Astrocyte (in vitro differentiated cells and primary cell): ENCODE results near the gene UNC5B. TPM values are rescaled to one million over a fixed set of nuclear protein-coding genes. Genes with fewer than 3 reads are reported as not detected.

ENCODE experiments used
- DNase-seq: peaks from one replicate; pipeline ENCODE4 v3.0.0-alpha.2; 2010; ENCODE audit warnings: low read depth
- FAIRE-seq: peaks from 2 replicates; lab custom pipeline; 2011; peaks lifted over from hg19 to GRCh38; lab: Jason Lieb, UNC
- H2AFZ ChIP-seq: 2 replicates; pipeline ENCODE4 v1.6.0; 2012; ENCODE audit warnings: low read depth, low read length, inconsistent platforms
- H3K27ac ChIP-seq: 2 replicates; pipeline ENCODE4 v1.5.1; 2011; ENCODE audit warnings: low read depth, low read length, inconsistent platforms
- H3K27me3 ChIP-seq: 2 replicates; pipeline ENCODE4 v1.6.0; 2011; ENCODE audit warnings: low read length, inconsistent platforms; ENCODE audit not compliant: insufficient read depth
- H3K36me3 ChIP-seq: 2 replicates; pipeline ENCODE4 v1.5.1; 2011; ENCODE audit warnings: low read length, inconsistent platforms; ENCODE audit not compliant: insufficient read depth
- H3K4me1 ChIP-seq: 2 replicates; pipeline ENCODE4 v1.5.1; 2011; ENCODE audit warnings: low read length, inconsistent platforms; ENCODE audit not compliant: insufficient read depth
- H3K4me2 ChIP-seq: 2 replicates; pipeline ENCODE4 v1.6.0; 2012; ENCODE audit warnings: low read length, inconsistent platforms
- H3K4me3 ChIP-seq: 2 replicates; pipeline ENCODE4 v1.5.1; 2011; ENCODE audit warnings: low read depth, mild to moderate bottlenecking, low read length, inconsistent platforms; ENCODE audit not compliant: insufficient read depth
- H3K79me2 ChIP-seq: 2 replicates; pipeline ENCODE4 v1.6.0; 2012; ENCODE audit warnings: mild to moderate bottlenecking, low read length, inconsistent platforms; ENCODE audit not compliant: insufficient read depth
- H3K9ac ChIP-seq: 2 replicates; pipeline ENCODE4 v1.6.0; 2012; ENCODE audit warnings: mild to moderate bottlenecking, low read length, inconsistent platforms
- H3K9me3 ChIP-seq: 2 replicates; pipeline ENCODE4 v1.5.1; 2012; ENCODE audit warnings: low read depth, mild to moderate bottlenecking, low read length, inconsistent platforms; ENCODE audit not compliant: insufficient read depth
- H4K20me1 ChIP-seq: 2 replicates; pipeline ENCODE4 v1.6.0; 2012; ENCODE audit warnings: low read length, inconsistent platforms; ENCODE audit not compliant: insufficient read depth
- H3K27ac Mint-ChIP-seq: one replicate; pipeline ENCODE4 v1.8.0; 2021; ENCODE audit warnings: mild to moderate bottlenecking, mixed read lengths; ENCODE audit not compliant: unreplicated experiment
- H3K27me3 Mint-ChIP-seq: one replicate; pipeline ENCODE4 v1.8.0; 2021; ENCODE audit warnings: low read depth, mixed read lengths; ENCODE audit not compliant: unreplicated experiment
- H3K36me3 Mint-ChIP-seq: one replicate; pipeline ENCODE4 v1.8.0; 2021; ENCODE audit warnings: low read depth, mixed read lengths; ENCODE audit not compliant: unreplicated experiment
- H3K4me1 Mint-ChIP-seq: one replicate; pipeline ENCODE4 v1.8.0; 2021; ENCODE audit warnings: low read depth, mixed read lengths; ENCODE audit not compliant: unreplicated experiment
- H3K4me3 Mint-ChIP-seq: one replicate; pipeline ENCODE4 v1.8.0; 2021; ENCODE audit warnings: mild to moderate bottlenecking, moderate library complexity, mixed read lengths; ENCODE audit not compliant: unreplicated experiment
- H3K9me3 Mint-ChIP-seq: one replicate; pipeline ENCODE4 v1.8.0; 2021; ENCODE audit warnings: mild to moderate bottlenecking, mixed read lengths; ENCODE audit not compliant: unreplicated experiment
- CTCF ChIP-seq: IDR thresholded peaks from 2 replicates; pipeline ENCODE4 v1.5.1; 2011; ENCODE audit warnings: low read depth, mild to moderate bottlenecking, inconsistent platforms, low read length, moderate library complexity; ENCODE audit not compliant: insufficient read depth
- EZH2 ChIP-seq: IDR thresholded peaks from 2 replicates; pipeline ENCODE4 v1.6.1; 2012; ENCODE audit warnings: mild to moderate bottlenecking, low read length, inconsistent platforms; ENCODE audit not compliant: insufficient read depth
- total RNA-seq: library from RNA; stranded (reverse); gene quantifications from 2 replicates; pipeline ENCODE4 v1.2.1, GENCODE V29; 2021

UNC5B gene
- total RNA-seq, 1 donor from 2014 or later = 15.0 TPM

GRCh38 chr10:71206911-71207310 is 5.5 kb upstream of the UNC5B start:
- H3K27me3 Mint-ChIP-seq = peaks cover 56% of the 10 kb centered on the region
- no peaks in the 10 kb centered on the region for H3K9me3 ChIP-seq
- no peak overlapping the region for H2AFZ ChIP-seq
- no peak overlapping the region for H3K9ac ChIP-seq
- peaks cover 6% of the 10 kb centered on the region for H3K4me1 ChIP-seq
- no peak overlapping the region for H3K4me2 ChIP-seq
- no peaks in the 10 kb centered on the region for H3K36me3 Mint-ChIP-seq
- peaks cover 2% of the 10 kb centered on the region for H3K9me3 Mint-ChIP-seq
- no peaks in the 10 kb centered on the region for H3K36me3 ChIP-seq
- H3K27ac ChIP-seq = no peak overlapping the region
- H3K79me2 ChIP-seq = no peaks in the 10 kb centered on the region
- no peak overlapping the region for H3K27ac Mint-ChIP-seq
- FAIRE-seq (no peak), DNase-seq (no peak)
- no peak for TF ChIP-seq EZH2
- H3K4me1 Mint-ChIP-seq = peaks cover 13% of the 10 kb centered on the region
- peaks cover 26% of the 10 kb centered on the region for H3K27me3 ChIP-seq
- H3K4me3 ChIP-seq = no peak overlapping the region
- H4K20me1 ChIP-seq = no peaks in the 10 kb centered on the region
- H3K4me3 Mint-ChIP-seq = no peak overlapping the region

GRCh38 chr10:71207578-71207977 is 4.8 kb upstream of the UNC5B start:
- FAIRE-seq (no peak), DNase-seq (no peak)
- H3K4me3 Mint-ChIP-seq = no peak overlapping the region
- TF ChIP-seq EZH2 (no peak), CTCF (no peak)
- H3K9ac ChIP-seq = no peak overlapping the region
- H3K79me2 ChIP-seq = no peaks in the 10 kb centered on the region
- H3K9me3 ChIP-seq = no peaks in the 10 kb centered on the region
- H3K9me3 Mint-ChIP-seq = peaks cover 2% of the 10 kb centered on the region
- H3K4me3 ChIP-seq = no peak overlapping the region
- H3K27me3 Mint-ChIP-seq = peaks cover 56% of the 10 kb centered on the region
- H3K27ac Mint-ChIP-seq = no peak overlapping the region
- peaks cover 26% of the 10 kb centered on the region for H3K27me3 ChIP-seq
- H3K4me2 ChIP-seq = no peak overlapping the region
- no peak overlapping the region for H3K27ac ChIP-seq
- peaks cover 9% of the 10 kb centered on the region for H3K4me1 ChIP-seq
- H3K4me1 Mint-ChIP-seq = peaks cover 13% of the 10 kb centered on the region
- H4K20me1 ChIP-seq = no peaks in the 10 kb centered on the region
- H2AFZ ChIP-seq = no peak overlapping the region
- no peaks in the 10 kb centered on the region for H3K36me3 Mint-ChIP-seq
- H3K36me3 ChIP-seq = no peaks in the 10 kb centered on the region

- Mint-ChIP-seq H3K27me3 (peaks cover 56% of the 10 kb centered on the region), H3K4me3 (no peak overlapping the region), H3K9me3 (peaks cover 2% of the 10 kb centered on the region), H3K36me3 (no peaks in the 10 kb centered on the region), H3K4me1 (peaks cover 16% of the 10 kb centered on the region), H3K27ac (no peak overlapping the region)
- Histone ChIP-seq H3K9me3 (no peaks in the 10 kb centered on the region), H3K79me2 (peaks cover 10% of the 10 kb centered on the region), H3K36me3 (no peaks in the 10 kb centered on the region), H3K4me1 (peaks cover 12% of the 10 kb centered on the region), H3K27me3 (peaks cover 24% of the 10 kb centered on the region), H3K9ac (no peak overlapping the region), H3K4me2 (no peak overlapping the region), H2AFZ (no peak overlapping the region), H3K27ac (no peak overlapping the region), H3K4me3 (no peak overlapping the region), H4K20me1 (peaks cover 11% of the 10 kb centered on the region)
- no peak for FAIRE-seq
- TF ChIP-seq CTCF (no peak), EZH2 (no peak)
- DNase-seq = no peak
Measured at GRCh38 chr10:71209352-71209715, 3.0 kb upstream of the UNC5B start.
